Measurements from ENCODE around the gene SIPA1L3.

DNA sequence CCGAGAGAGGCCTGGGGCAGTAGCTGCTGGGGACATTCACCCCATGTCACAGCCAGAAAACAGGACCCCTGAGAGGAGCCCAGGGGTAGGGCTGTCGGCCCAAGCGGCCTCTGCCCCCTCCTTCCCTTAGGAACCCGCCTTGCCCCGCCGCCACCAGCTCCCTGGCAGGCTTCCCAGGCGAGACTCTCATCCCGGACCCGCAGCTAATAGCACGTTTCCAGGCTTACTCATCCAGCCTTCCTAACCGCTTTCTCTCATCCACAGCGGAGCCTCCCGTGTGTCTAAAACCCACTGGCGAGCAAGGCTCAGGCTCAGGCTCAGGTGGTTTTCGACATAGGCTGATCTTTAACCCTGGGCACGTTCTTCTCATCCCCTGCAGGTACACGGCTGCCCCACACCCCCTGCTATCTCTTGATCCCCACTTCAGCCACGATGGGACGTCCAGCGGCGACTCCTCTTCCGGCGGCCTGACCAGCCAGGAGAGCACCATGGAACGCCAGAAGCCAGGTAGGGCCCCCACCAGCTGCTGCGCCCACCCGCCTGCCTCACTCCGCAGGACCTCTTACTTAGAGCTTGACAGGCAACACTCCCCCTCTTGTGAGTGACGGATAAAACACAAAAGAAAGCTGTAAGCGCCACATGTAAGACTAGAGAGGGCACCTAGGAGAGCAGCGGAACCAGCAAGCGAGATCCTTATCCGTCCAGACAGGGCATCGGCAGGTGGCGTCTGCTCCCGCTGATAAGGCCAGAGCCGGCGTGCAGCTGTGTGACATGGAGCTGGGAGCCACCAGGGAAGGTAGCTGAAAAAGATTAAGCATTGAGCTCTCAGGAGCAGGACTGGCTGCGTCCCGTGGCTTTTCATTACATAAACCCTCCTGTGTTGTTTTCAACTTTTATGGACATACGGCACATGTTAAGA, 245.7 kb downstream of the SIPA1L3 start:
- TF ChIP-seq, protein P1, sequence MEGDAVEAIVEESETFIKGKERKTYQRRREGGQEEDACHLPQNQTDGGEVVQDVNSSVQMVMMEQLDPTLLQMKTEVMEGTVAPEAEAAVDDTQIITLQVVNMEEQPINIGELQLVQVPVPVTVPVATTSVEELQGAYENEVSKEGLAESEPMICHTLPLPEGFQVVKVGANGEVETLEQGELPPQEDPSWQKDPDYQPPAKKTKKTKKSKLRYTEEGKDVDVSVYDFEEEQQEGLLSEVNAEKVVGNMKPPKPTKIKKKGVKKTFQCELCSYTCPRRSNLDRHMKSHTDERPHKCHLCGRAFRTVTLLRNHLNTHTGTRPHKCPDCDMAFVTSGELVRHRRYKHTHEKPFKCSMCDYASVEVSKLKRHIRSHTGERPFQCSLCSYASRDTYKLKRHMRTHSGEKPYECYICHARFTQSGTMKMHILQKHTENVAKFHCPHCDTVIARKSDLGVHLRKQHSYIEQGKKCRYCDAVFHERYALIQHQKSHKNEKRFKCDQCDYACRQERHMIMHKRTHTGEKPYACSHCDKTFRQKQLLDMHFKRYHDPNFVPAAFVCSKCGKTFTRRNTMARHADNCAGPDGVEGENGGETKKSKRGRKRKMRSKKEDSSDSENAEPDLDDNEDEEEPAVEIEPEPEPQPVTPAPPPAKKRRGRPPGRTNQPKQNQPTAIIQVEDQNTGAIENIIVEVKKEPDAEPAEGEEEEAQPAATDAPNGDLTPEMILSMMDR (IDR thresholded peaks at IDR 0.05; ENCODE audit: poor library complexity, severe bottlenecking): no peak
- TF ChIP-seq SMC3 (conservative IDR thresholded peaks at IDR 0.05; ENCODE audit: poor library complexity) (no peak), EZH2 (IDR thresholded peaks at IDR 0.05; ENCODE audit: borderline replicate concordance, insufficient read depth, low read length, poor library complexity, severe bottlenecking) (no peak), MXI1 (conservative IDR thresholded peaks at IDR 0.05; ENCODE audit: poor library complexity, severe bottlenecking) (no peak), RAD21 (conservative IDR thresholded peaks at IDR 0.05) (no peak), EP300 (conservative IDR thresholded peaks at IDR 0.05; ENCODE audit: poor library complexity, severe bottlenecking) (no peak)
- TF ChIP-seq, protein P2, sequence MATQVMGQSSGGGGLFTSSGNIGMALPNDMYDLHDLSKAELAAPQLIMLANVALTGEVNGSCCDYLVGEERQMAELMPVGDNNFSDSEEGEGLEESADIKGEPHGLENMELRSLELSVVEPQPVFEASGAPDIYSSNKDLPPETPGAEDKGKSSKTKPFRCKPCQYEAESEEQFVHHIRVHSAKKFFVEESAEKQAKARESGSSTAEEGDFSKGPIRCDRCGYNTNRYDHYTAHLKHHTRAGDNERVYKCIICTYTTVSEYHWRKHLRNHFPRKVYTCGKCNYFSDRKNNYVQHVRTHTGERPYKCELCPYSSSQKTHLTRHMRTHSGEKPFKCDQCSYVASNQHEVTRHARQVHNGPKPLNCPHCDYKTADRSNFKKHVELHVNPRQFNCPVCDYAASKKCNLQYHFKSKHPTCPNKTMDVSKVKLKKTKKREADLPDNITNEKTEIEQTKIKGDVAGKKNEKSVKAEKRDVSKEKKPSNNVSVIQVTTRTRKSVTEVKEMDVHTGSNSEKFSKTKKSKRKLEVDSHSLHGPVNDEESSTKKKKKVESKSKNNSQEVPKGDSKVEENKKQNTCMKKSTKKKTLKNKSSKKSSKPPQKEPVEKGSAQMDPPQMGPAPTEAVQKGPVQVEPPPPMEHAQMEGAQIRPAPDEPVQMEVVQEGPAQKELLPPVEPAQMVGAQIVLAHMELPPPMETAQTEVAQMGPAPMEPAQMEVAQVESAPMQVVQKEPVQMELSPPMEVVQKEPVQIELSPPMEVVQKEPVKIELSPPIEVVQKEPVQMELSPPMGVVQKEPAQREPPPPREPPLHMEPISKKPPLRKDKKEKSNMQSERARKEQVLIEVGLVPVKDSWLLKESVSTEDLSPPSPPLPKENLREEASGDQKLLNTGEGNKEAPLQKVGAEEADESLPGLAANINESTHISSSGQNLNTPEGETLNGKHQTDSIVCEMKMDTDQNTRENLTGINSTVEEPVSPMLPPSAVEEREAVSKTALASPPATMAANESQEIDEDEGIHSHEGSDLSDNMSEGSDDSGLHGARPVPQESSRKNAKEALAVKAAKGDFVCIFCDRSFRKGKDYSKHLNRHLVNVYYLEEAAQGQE (IDR thresholded peaks at IDR 0.05; ENCODE audit: borderline replicate concordance): no peak

All from neural cell (in vitro differentiated cells).